Endothelial cell of umbilical vein (primary cell): ENCODE results near the gene NUDT14. TPM values are rescaled to one million over a fixed set of nuclear protein-coding genes. Genes with fewer than 3 reads are reported as not detected.

Experiments
- BruUV-seq: library from RNA; stranded (reverse); fragments of 400-500 nt; replicated peaks from 2 replicates; lab custom pipeline; 2021; lab: Mats Ljungman, UMichigan
- CTCF ChIA-PET: fragments of 300-600, 350-600 bp; sonication (Branson Sonifier 250); formaldehyde crosslinking; loops from one replicate; lab custom pipeline; 2021; ENCODE audit warnings: antibody characterized with exemption, inconsistent platforms; lab: Charles Lee
- POLR2A ChIA-PET: fragments of 300-600, 350-600 bp; sonication (Branson Sonifier 250); formaldehyde crosslinking; loops from one replicate; lab custom pipeline; 2021; ENCODE audit warnings: antibody characterized with exemption, inconsistent platforms; lab: Charles Lee
- DNase-seq: peaks from one replicate; pipeline ENCODE4 v3.0.0-alpha.2; 2011; ENCODE audit warnings: low read depth, low spot score
- FAIRE-seq: peaks from 2 replicates; lab custom pipeline; 2011; peaks lifted over from hg19 to GRCh38; lab: Jason Lieb, UNC
- H2AFZ ChIP-seq: 2 replicates; pipeline ENCODE4 v1.6.0; 2012; ENCODE audit warnings: low read depth, low read length, control low read depth, inconsistent platforms
- H3K27ac ChIP-seq: 2 replicates; pipeline ENCODE4 v1.5.1; 2011; ENCODE audit warnings: low read depth, mild to moderate bottlenecking, control low read depth, low read length, moderate library complexity; ENCODE audit not compliant: insufficient read depth
- H3K27me3 ChIP-seq, 2 experiments: 2 replicates each; pipeline versions ENCODE4 v1.6.0 to v1.6.1; 2011; ENCODE audit warnings: low read length in 2 of 2, mixed read lengths in 1 of 2; ENCODE audit not compliant: control insufficient read depth in 2 of 2, insufficient read depth in 2 of 2
- H3K36me3 ChIP-seq, 2 experiments: 2 replicates in 1 of 2; 3 replicates in 1 of 2; pipeline ENCODE4 v1.5.1; 2011; ENCODE audit warnings: low read length in 2 of 2, mild to moderate bottlenecking in 1 of 2, moderate library complexity in 1 of 2; ENCODE audit not compliant: control insufficient read depth in 2 of 2, insufficient read depth in 2 of 2; ENCODE audit errors: extremely low read depth in 1 of 2
- H3K4me1 ChIP-seq: 3 replicates; pipeline ENCODE4 v1.5.1; 2011; ENCODE audit warnings: mild to moderate bottlenecking, low read length; ENCODE audit not compliant: control insufficient read depth, insufficient read depth; ENCODE audit errors: extremely low read depth
- H3K4me2 ChIP-seq: 2 replicates; pipeline ENCODE4 v1.6.1; 2011; ENCODE audit warnings: low read length, control low read depth, mixed read lengths; ENCODE audit not compliant: insufficient read depth
- H3K4me3 ChIP-seq, 3 experiments: fragments of 200-600 bp in 1 of 3; sonication (generic), shearing (Covaris generic) in 1 of 3; replicated peaks in 1 of 3; 2 replicates each; pipeline ENCODE4 v1.5.1; 2011 to 2016; ENCODE audit warnings: control low read depth in 3 of 3, low read length in 3 of 3, mild to moderate bottlenecking in 2 of 3, inconsistent platforms in 1 of 3, low read depth in 1 of 3, moderate library complexity in 1 of 3; ENCODE audit not compliant: insufficient read depth in 1 of 3
- H3K79me2 ChIP-seq: 2 replicates; pipeline ENCODE4 v1.6.0; 2012; ENCODE audit warnings: low read length, inconsistent platforms; ENCODE audit not compliant: control insufficient read depth, insufficient read depth
- H3K9ac ChIP-seq: replicated peaks from 2 replicates; pipeline ENCODE3; 2011; ENCODE audit warnings: low read length, control low read depth; ENCODE audit not compliant: insufficient read depth; ENCODE audit errors: extremely low read depth
- H3K9me1 ChIP-seq: replicated peaks from 3 replicates; pipeline ENCODE4 v1.6.0; 2011; ENCODE audit warnings: mild to moderate bottlenecking, low read length; ENCODE audit not compliant: control insufficient read depth, insufficient read depth; ENCODE audit errors: extremely low read depth
- H3K9me3 ChIP-seq: replicated peaks from 2 replicates; pipeline ENCODE4 v1.5.1; 2012; ENCODE audit warnings: low read length, inconsistent platforms; ENCODE audit not compliant: control insufficient read depth, insufficient read depth
- H4K20me1 ChIP-seq: replicated peaks from 2 replicates; pipeline ENCODE3; 2011; ENCODE audit warnings: mild to moderate bottlenecking, low read length; ENCODE audit not compliant: control insufficient read depth, insufficient read depth; ENCODE audit errors: extremely low read depth
- EZH2 ChIP-seq: IDR thresholded peaks from 2 replicates; pipeline ENCODE4 v1.6.1; 2012; ENCODE audit warnings: borderline replicate concordance, low read depth, mild to moderate bottlenecking, moderate library complexity, low read length, inconsistent platforms; ENCODE audit not compliant: severe bottlenecking
- FOS ChIP-seq: IDR thresholded peaks from 2 replicates; pipeline ENCODE4 v1.6.1; 2011; ENCODE audit warnings: mild to moderate bottlenecking, low read length, moderate library complexity, borderline replicate concordance; ENCODE audit not compliant: insufficient read depth
- GATA2 ChIP-seq: IDR thresholded peaks from 2 replicates; pipeline ENCODE4 v1.7.0; 2011; ENCODE audit warnings: low read depth, mild to moderate bottlenecking, moderate library complexity, mixed read lengths, low read length; ENCODE audit not compliant: insufficient read length, insufficient read depth
- JUN ChIP-seq: IDR thresholded peaks from 2 replicates; pipeline ENCODE4 v1.6.1; 2011; ENCODE audit warnings: borderline replicate concordance, low read depth; ENCODE audit not compliant: insufficient read length, insufficient read depth
- MAX ChIP-seq: IDR thresholded peaks from 2 replicates; pipeline ENCODE4 v1.6.1; 2011; ENCODE audit not compliant: insufficient read depth, insufficient read length
- MYC ChIP-seq: IDR thresholded peaks from one replicate; pipeline ENCODE4 v1.6.1; 2011; ENCODE audit warnings: mild to moderate bottlenecking, low read depth, low read length
- POLR2AphosphoS5 ChIP-seq: IDR thresholded peaks from 2 replicates; pipeline ENCODE4 v1.6.1; 2012; ENCODE audit warnings: low read depth, mild to moderate bottlenecking, control low read depth, low read length, moderate library complexity; ENCODE audit not compliant: insufficient read depth
- dilution Hi-C: fragments of 300-500 bp; cut with MboI; formaldehyde crosslinking; loops from one replicate; pipeline ENCODE4 v1.15.0; 2019; ENCODE audit warnings: low sequenced_read_pairs; ENCODE audit not compliant: extremely low pct_ligation_motif_present
- intact Hi-C: fragments of 100-400 bp; cut with micrococcal nuclease; formaldehyde crosslinking; loops from one replicate; pipeline ENCODE4 v1.10.0; 2022
- polyA plus RNA-seq, 4 experiments: library from polyadenylated mRNA; depleted of rRNA in 3 of 4; stranded (reverse) in 3 of 4; unstranded in 1 of 4; fragments of >200 nt; gene quantifications; 2 replicates each; pipeline versions ENCODE4 v1.2.1 to v1.2.3, GENCODE V29; 2011 to 2012; ENCODE audit warnings: missing spikeins in 1 of 4
- total RNA-seq: library from RNA; stranded (reverse); gene quantifications from 2 replicates; pipeline ENCODE4 v1.2.3, GENCODE V29; 2021
- TF ChIP-seq, protein P1 (sequence below), 2 donors: IDR thresholded peaks; 1 replicate in 1 of 2; 2 replicates in 1 of 2; pipeline ENCODE4 v1.5.1; 2011; ENCODE audit warnings: low read length in 2 of 2, mild to moderate bottlenecking in 2 of 2, moderate library complexity in 2 of 2, control low read depth in 1 of 2, inconsistent platforms in 1 of 2, low read depth in 1 of 2; ENCODE audit not compliant: insufficient read depth in 1 of 2; ENCODE audit errors: extremely low read depth in 1 of 2

NUDT14 gene
- total and polyA plus RNA-seq, 2 donors (not counting 3 experiments of a cell fraction or from before 2014, with no cell fraction given): 97.7 to 103 TPM

GRCh38 chr14:105224845-105225570 is 43.9 kb upstream of the NUDT14 start:
- no peak overlapping the region for H2AFZ ChIP-seq
- intact Hi-C loops: no loop called here
- ChIA-PET POLR2A (no interaction called here), CTCF (no interaction called here)
- H3K4me1 ChIP-seq: no peaks in the 10 kb centered on the region
- H3K79me2 ChIP-seq: no peaks in the 10 kb centered on the region
- H3K4me3 ChIP-seq: no peak overlapping the region
- DNase-seq: no peak
- dilution Hi-C loops: no loop called here
- H3K4me2 ChIP-seq: no peak overlapping the region
- H4K20me1 ChIP-seq: no peaks in the 10 kb centered on the region
- no peak overlapping the region for H3K9ac ChIP-seq
- H3K9me3 ChIP-seq: no peaks in the 10 kb centered on the region
- H3K9me1 ChIP-seq: no peaks in the 10 kb centered on the region
- BruUV-seq: no TSS peak
- peaks cover 0 to 18% of the 10 kb centered on the region in 2 experiments for H3K36me3 ChIP-seq
- FAIRE-seq: no peak
- no peak overlapping the region for H3K27ac ChIP-seq
- H3K27me3 ChIP-seq: no peaks in the 10 kb centered on the region
- TF ChIP-seq MYC (no peak), POLR2AphosphoS5 (no peak), MAX (no peak), FOS (no peak), GATA2 (no peak), EZH2 (no peak), JUN (no peak)
- TF ChIP-seq, protein P1, sequence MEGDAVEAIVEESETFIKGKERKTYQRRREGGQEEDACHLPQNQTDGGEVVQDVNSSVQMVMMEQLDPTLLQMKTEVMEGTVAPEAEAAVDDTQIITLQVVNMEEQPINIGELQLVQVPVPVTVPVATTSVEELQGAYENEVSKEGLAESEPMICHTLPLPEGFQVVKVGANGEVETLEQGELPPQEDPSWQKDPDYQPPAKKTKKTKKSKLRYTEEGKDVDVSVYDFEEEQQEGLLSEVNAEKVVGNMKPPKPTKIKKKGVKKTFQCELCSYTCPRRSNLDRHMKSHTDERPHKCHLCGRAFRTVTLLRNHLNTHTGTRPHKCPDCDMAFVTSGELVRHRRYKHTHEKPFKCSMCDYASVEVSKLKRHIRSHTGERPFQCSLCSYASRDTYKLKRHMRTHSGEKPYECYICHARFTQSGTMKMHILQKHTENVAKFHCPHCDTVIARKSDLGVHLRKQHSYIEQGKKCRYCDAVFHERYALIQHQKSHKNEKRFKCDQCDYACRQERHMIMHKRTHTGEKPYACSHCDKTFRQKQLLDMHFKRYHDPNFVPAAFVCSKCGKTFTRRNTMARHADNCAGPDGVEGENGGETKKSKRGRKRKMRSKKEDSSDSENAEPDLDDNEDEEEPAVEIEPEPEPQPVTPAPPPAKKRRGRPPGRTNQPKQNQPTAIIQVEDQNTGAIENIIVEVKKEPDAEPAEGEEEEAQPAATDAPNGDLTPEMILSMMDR (IDR thresholded peaks at IDR 0.05; ENCODE audit: extremely low read depth in 1 of 2, insufficient read depth in 1 of 2, low read depth in 1 of 2, low read length in 2 of 2): no peak
